Breast epithelium (tissue), 4 donors: ENCODE results near the gene ZMIZ1. TPM values are rescaled to one million over a fixed set of nuclear protein-coding genes. Genes with fewer than 3 reads are reported as not detected.

Experiments
- DNase-seq, 2 donors: peaks; one replicate each; pipeline ENCODE4 v3.0.0-alpha.2; 2019; ENCODE audit warnings: low spot score in 2 of 2
- H3K27ac ChIP-seq, 2 donors: fragments of 200-600 bp; sonication (generic) in 1 of 2; one replicate each; pipeline ENCODE4 v1.5.1; 2016 to 2019; ENCODE audit warnings: mild to moderate bottlenecking in 1 of 2
- H3K27me3 ChIP-seq, 2 donors: fragments of 200-600 bp; sonication (generic) in 1 of 2; one replicate each; pipeline versions ENCODE4 v1.5.1 to v1.6.0; 2017 to 2019; ENCODE audit warnings: control low read depth in 1 of 2, mild to moderate bottlenecking in 1 of 2
- H3K36me3 ChIP-seq: fragments of 200-600 bp; one replicate; pipeline ENCODE4 v1.5.1; 2019
- H3K4me1 ChIP-seq, 2 donors: fragments of 200-600 bp; sonication (generic); one replicate each; pipeline ENCODE4 v1.5.1; 2016 to 2019; ENCODE audit warnings: control low read depth in 1 of 2
- H3K4me3 ChIP-seq, 3 donors: fragments of 200-600 bp; sonication (generic); 1 replicate in 2 of 3; 2 replicates in 1 of 3; pipeline ENCODE4 v1.5.1; 2016 to 2019; ENCODE audit warnings: mild to moderate bottlenecking in 3 of 3, moderate library complexity in 2 of 3
- H3K9me3 ChIP-seq, 2 donors: fragments of 200-600 bp; sonication (generic) in 1 of 2; one replicate each; pipeline ENCODE4 v1.5.1; 2016 to 2019; ENCODE audit warnings: control low read depth in 1 of 2
- POLR2A ChIP-seq: fragments of 450-650 bp; IDR thresholded peaks from one replicate; pipeline ENCODE4 v1.6.1; 2016; ENCODE audit warnings: antibody characterized with exemption, mild to moderate bottlenecking, moderate library complexity
- POLR2AphosphoS5 ChIP-seq, 3 donors: sonication (generic); formaldehyde crosslinking; IDR thresholded peaks; one replicate each; pipeline ENCODE4 v1.6.1; 2017; ENCODE audit warnings: antibody characterized with exemption in 3 of 3
- intact Hi-C: fragments of 100-400 bp; cut with DNase I; formaldehyde crosslinking; loops from one replicate; pipeline ENCODE4 v1.15.1; 2023; ENCODE audit warnings: low total_unique reads
- total RNA-seq, 3 donors: library from RNA; depleted of rRNA; stranded (reverse); fragments of >200 nt; gene quantifications; one replicate each; pipeline ENCODE4 v1.1.0, GENCODE V29; 2016
- TF ChIP-seq, protein P1 (sequence below), 3 donors: fragments of 450-650 bp; IDR thresholded peaks; one replicate each; pipeline ENCODE4 v1.5.1; 2016 to 2017; ENCODE audit warnings: antibody characterized with exemption in 3 of 3, mild to moderate bottlenecking in 3 of 3, moderate library complexity in 3 of 3

The ZMIZ1 gene
- total RNA-seq, 3 donors from 2014 or later: 34.4 to 63.7 (median 39.8) TPM

DNA sequence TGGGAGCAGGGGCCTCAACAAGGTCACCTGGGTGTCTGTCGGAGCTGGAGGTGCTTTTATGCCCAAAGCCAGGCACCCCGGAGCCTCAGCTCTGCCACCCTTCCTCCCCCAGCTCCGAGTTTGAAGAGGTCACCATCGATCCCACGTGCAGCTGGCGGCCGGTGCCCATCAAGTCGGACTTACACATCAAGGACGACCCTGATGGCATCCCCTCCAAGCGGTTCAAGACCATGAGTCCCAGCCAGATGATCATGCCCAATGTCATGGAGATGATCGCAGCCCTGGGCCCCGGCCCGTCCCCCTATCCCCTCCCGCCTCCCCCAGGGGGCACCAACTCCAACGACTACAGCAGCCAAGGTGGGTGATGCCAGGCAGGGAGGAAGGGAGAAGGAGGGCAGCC lies 237.2 kb downstream of the ZMIZ1 start:
- TF ChIP-seq, protein P1, sequence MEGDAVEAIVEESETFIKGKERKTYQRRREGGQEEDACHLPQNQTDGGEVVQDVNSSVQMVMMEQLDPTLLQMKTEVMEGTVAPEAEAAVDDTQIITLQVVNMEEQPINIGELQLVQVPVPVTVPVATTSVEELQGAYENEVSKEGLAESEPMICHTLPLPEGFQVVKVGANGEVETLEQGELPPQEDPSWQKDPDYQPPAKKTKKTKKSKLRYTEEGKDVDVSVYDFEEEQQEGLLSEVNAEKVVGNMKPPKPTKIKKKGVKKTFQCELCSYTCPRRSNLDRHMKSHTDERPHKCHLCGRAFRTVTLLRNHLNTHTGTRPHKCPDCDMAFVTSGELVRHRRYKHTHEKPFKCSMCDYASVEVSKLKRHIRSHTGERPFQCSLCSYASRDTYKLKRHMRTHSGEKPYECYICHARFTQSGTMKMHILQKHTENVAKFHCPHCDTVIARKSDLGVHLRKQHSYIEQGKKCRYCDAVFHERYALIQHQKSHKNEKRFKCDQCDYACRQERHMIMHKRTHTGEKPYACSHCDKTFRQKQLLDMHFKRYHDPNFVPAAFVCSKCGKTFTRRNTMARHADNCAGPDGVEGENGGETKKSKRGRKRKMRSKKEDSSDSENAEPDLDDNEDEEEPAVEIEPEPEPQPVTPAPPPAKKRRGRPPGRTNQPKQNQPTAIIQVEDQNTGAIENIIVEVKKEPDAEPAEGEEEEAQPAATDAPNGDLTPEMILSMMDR (IDR thresholded peaks at IDR 0.05): no peak
- TF ChIP-seq POLR2AphosphoS5 (IDR thresholded peaks at IDR 0.05) (no peak), POLR2A (no peak)
- Histone ChIP-seq H3K9me3 (no peaks in the 10 kb centered on the region), H3K27ac (no peak overlapping the region), H3K4me3 (no peak overlapping the region), H3K4me1 (no peaks in the 10 kb centered on the region), H3K36me3 (peaks cover 24% of the 10 kb centered on the region), H3K27me3 (no peaks in the 10 kb centered on the region)
- DNase-seq: no peak
- intact Hi-C loops: no loop called here

GRCh38 chr10:79306644-79307220 lies 238.0 kb downstream of the ZMIZ1 start:
- Histone ChIP-seq H3K4me1 (no peaks in the 10 kb centered on the region), H3K36me3 (peaks cover 24% of the 10 kb centered on the region), H3K27ac (no peak overlapping the region), H3K9me3 (no peaks in the 10 kb centered on the region), H3K27me3 (no peaks in the 10 kb centered on the region), H3K4me3 (no peak overlapping the region)
- no peak for DNase-seq
- intact Hi-C loops: no loop called here
- no peak for TF ChIP-seq POLR2A
- no peak for TF ChIP-seq POLR2AphosphoS5 (IDR thresholded peaks at IDR 0.05)
- TF ChIP-seq, protein P1 (IDR thresholded peaks at IDR 0.05): no peak

DNA sequence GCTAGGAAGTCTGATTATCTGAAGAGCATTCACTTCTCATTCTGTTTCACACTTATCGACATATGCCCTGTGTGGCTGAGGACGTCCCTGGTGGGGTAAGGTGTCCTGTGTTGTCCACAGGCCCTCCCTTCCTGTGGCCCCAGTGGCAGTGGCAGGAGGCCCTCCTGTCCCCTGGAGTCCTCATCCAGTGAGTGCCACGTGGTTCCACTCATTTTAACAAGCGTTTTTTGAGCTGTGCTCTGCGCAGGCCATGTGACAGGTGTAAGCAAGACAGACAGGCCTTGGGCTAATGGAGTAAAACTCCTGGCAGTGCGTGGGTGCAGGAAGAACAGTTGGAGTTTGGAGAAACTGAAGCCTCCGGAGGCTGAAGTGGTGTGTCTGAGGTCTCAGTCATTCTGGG lies 239.2 kb downstream of the ZMIZ1 start:
- intact Hi-C loops: no loop called here
- no peak for DNase-seq
- Histone ChIP-seq H3K4me3 (no peak overlapping the region), H3K27ac (no peak overlapping the region), H3K36me3 (peaks cover 28% of the 10 kb centered on the region), H3K9me3 (no peaks in the 10 kb centered on the region), H3K27me3 (no peaks in the 10 kb centered on the region), H3K4me1 (no peaks in the 10 kb centered on the region)
- TF ChIP-seq POLR2A: no peak
- TF ChIP-seq, protein P1 (IDR thresholded peaks at IDR 0.05): no peak
- no peak for TF ChIP-seq POLR2AphosphoS5 (IDR thresholded peaks at IDR 0.05)

DNA sequence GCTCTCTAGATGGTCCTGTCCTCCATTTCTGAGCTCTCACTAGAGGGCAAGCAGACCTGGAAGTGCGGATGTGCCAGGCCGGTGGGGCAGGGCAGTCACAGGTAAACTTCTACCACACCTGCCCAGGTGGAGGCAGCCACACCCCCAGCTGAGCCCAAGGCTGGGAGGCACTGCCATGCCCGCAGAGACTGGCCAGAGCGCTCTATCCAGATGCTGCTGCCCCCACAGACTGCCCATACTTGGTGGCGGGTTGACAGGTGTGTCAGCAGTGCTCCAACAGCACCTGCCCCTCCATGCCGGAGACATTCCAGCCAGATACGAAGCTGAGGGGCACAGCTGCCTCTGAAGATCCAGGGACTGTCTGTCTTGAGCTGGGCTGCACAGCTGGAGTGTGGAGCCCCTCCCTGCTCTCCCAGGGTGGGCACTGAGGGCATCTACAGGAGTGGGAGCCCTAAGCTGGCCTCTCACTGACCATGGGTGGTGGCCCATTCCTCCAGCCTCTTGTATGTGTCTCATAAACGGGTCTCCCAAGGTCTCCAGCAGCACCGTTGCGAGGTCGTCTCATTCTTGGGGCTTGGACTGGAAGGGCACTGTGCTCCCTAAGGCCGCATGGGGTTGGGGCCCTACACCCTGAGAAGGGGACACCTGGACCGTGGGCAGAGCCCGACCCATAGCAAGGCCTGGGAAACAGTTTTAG lies 240.4 kb downstream of the ZMIZ1 start:
- TF ChIP-seq POLR2AphosphoS5 (IDR thresholded peaks at IDR 0.05) (no peak), POLR2A (no peak)
- TF ChIP-seq, protein P1 (IDR thresholded peaks at IDR 0.05): no peak
- no peaks in the 10 kb centered on the region for H3K4me1 ChIP-seq
- H3K27ac ChIP-seq: no peak overlapping the region
- H3K4me3 ChIP-seq: no peak overlapping the region
- no peaks in the 10 kb centered on the region for H3K27me3 ChIP-seq
- H3K9me3 ChIP-seq: no peaks in the 10 kb centered on the region
- no peak for DNase-seq
- intact Hi-C loops: no loop called here
- peaks cover 23% of the 10 kb centered on the region for H3K36me3 ChIP-seq

- intact Hi-C loops: no loop called here
- H3K27me3 ChIP-seq: no peaks in the 10 kb centered on the region
- no peak overlapping the region for H3K27ac ChIP-seq
- no peaks in the 10 kb centered on the region for H3K9me3 ChIP-seq
- DNase-seq: no peak
- no peak overlapping the region for H3K4me3 ChIP-seq
- peaks cover 15% of the 10 kb centered on the region for H3K36me3 ChIP-seq
- H3K4me1 ChIP-seq: no peaks in the 10 kb centered on the region
- TF ChIP-seq, protein P1 (IDR thresholded peaks at IDR 0.05): no peak
- TF ChIP-seq POLR2A (no peak), POLR2AphosphoS5 (IDR thresholded peaks at IDR 0.05) (no peak)
These were observed 241.6 kb downstream of the ZMIZ1 start for GRCh38 chr10:79310200-79310865.
